D721Med (cell line): ENCODE results near the gene RMND5B.
A peak's percentile ranks its signal among the peaks of the same experiment; 100 is the strongest.

Experiments used
- DNase-seq: peaks from one replicate; pipeline ENCODE4 v3.0.0; 2011; ENCODE audit warnings: low spot score; ENCODE audit not compliant: insufficient read length
- FAIRE-seq: peaks from 2 replicates; lab custom pipeline; 2011; peaks lifted over from hg19 to GRCh38; lab: Jason Lieb, UNC
- TF ChIP-seq, protein P1 (sequence below): IDR thresholded peaks from 2 replicates; pipeline ENCODE4 v1.5.1; 2012; ENCODE audit warnings: mild to moderate bottlenecking, control low read depth; ENCODE audit not compliant: insufficient read depth; ENCODE audit errors: missing control alignments

Gene RMND5B

DNA sequence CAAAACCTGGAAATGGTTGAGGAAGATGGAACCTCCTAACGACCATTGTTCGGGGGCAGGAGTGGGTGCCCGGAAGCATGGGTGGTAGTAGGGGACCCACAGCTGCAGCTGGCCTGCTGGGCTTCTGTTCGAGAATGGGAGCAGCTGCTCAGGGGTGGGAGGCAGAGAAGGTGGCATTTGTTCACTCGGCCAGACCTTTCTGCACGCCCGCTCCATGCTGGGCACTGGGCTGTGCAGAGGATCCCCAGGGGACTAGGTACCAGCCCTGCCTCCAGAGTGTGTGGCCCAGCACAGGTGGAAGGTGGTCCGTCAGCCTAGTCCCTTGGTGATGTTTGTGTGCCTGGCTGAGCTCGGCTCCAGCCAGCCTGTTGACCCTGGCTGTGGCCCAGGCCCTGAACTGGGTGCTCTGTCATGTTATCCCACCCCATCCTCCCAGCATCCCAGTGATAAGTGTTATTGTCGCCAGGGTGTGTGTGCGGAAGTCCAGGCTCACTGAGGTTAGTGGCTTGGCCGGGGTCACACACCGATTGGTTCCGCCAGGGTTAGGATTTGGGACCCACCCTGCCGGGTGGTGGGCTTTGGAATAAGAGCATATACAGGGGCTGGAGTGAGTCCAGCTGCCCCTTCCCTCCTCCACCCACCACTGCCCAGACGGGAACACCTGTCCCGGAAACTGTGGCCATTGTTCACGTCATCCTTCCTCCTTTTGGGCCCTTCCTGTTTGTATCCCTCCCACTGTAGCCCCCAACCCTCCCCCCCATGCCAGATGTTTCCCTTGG is 12.7 kb upstream of the RMND5B start:
- no peak for FAIRE-seq
- no peak for DNase-seq

DNA sequence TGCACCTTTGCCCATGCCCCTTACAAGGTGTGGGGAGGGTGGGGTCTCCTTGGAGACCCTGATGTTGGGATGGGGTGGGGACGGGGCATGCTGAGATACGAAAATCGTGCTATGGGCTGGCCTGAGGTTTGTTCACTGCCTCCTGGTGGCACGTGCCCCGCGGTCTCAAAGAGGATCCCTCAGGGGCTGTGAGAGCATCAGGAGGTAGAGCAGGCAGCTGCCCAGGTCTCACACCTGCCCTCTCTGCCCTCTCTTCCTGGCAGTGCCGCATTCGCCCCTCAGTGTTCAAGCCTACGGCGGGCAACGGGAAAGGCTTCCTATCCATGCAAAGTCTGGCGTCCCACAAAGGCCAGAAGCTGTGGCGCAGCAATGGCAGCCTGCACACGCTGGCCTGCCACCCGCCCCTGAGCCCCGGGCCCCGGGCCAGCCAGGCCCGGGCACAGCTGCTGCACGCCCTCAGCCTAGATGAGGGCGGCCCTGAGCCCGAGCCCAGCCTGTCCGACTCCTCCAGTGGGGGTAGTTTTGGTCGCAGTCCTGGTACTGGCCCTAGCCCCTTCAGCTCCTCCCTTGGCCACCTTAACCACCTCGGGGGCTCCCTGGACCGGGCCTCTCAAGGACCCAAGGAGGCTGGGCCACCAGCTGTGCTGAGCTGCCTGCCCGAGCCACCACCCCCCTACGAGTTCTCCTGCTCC is 10.8 kb upstream of the RMND5B start:
- FAIRE-seq = no peak
- TF ChIP-seq, protein P1, sequence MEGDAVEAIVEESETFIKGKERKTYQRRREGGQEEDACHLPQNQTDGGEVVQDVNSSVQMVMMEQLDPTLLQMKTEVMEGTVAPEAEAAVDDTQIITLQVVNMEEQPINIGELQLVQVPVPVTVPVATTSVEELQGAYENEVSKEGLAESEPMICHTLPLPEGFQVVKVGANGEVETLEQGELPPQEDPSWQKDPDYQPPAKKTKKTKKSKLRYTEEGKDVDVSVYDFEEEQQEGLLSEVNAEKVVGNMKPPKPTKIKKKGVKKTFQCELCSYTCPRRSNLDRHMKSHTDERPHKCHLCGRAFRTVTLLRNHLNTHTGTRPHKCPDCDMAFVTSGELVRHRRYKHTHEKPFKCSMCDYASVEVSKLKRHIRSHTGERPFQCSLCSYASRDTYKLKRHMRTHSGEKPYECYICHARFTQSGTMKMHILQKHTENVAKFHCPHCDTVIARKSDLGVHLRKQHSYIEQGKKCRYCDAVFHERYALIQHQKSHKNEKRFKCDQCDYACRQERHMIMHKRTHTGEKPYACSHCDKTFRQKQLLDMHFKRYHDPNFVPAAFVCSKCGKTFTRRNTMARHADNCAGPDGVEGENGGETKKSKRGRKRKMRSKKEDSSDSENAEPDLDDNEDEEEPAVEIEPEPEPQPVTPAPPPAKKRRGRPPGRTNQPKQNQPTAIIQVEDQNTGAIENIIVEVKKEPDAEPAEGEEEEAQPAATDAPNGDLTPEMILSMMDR = no peak
- DNase-seq = no peak

More for the DNA sequence above, 12.7 kb upstream of the RMND5B start:
- TF ChIP-seq, protein P1 = no peak

DNA sequence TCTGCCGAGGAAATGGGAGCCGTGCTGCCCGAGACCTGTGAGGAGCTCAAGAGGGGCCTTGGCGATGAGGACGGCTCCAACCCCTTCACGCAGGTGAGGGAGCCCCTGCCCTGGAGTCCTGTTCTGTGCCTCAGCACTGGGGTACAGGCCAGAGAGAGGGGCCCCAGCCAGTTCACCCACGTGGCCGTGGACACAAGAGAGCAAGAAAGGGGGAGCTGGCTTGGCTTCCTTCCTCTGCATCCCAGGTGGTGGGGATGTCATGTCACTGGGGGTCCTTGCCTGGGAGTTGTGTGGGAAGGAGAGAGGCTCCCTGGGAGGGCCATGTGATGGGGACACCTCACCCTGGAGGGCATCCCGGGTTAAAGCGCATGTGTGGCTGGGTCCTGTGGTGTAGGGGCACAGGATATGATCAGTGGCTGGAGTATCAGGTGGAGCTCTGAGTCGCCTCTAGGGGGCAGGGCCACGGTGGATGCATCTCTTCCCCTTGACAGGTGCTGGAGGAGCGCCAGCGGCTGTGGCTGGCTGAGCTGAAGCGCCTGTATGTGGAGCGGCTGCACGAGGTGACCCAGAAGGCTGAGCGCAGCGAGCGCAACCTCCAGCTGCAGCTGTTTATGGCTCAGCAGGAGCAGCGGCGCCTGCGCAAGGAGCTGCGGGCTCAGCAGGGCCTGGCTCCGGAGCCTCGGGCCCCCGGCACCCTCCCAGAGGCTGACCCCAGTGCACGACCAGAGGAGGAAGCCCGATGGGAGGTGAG is 10.0 kb upstream of the RMND5B start:
- TF ChIP-seq, protein P1 = peak; percentile 67
- peak; percentile 91 for DNase-seq
- no peak for FAIRE-seq

DNA sequence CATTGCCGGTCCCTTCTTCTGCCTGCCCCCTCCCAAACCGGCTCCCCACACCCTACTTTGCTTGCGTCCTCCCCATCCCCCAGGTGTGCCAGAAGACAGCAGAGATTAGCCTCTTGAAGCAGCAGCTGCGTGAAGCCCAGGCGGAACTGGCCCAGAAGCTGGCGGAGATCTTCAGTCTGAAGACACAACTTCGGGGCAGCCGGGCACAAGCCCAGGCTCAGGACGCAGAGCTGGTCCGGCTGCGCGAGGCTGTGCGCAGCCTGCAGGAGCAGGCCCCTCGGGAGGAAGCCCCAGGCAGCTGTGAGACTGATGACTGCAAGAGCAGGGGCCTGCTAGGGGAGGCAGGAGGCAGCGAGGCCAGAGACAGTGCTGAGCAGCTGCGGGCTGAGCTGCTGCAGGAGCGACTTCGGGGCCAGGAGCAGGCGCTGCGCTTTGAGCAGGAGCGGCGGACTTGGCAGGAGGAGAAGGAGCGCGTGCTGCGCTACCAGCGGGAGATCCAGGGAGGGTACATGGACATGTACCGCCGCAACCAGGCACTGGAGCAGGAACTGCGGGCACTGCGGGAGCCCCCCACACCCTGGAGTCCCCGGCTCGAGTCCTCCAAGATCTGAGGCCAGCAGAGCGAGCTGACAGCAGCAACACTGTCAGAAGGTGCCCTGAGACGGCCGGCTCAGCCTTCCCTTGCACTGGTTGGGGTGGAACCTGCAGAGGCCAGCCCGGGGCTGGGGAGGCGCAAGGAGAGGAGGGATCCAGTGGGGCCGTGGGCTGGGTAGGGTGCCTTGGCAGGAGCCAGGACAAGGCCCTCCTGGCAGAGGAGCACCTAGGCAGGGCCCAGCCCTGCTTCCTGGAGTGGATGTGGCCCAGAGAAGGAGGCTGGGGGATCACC is 9.2 kb upstream of the RMND5B start:
- TF ChIP-seq, protein P1 = no peak
- DNase-seq (no peak), FAIRE-seq (no peak)

DNA sequence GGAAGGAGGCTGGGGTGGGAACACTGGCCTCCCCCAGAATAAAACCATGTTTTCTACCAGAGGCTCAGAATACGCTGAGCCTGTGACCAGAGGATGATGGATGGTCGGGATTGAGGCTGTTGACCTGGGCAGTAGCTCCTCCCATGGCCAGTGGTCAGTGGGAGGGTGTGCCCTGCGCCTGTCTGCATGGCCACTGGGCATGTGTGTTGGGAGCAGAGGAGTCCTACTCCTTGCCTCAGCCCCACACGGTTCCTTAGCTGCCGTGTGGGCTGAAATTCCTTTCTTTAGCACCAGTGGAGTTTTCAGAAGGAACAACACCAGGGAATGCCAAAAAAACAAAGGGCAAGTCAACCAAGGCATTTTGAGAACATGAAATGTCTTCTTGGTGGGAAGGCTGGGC is 8.5 kb upstream of the RMND5B start:
- TF ChIP-seq, protein P1 = no peak
- FAIRE-seq = no peak
- no peak for DNase-seq

- FAIRE-seq (no peak), DNase-seq (no peak)
- TF ChIP-seq, protein P1 = no peak
These were observed 7.5 kb upstream of the RMND5B start for GRCh38 chr5:178123094-178123965.
